Spleen (tissue), 11 donors: ENCODE results near the gene FASN. TPM values are rescaled to one million over a fixed set of nuclear protein-coding genes. Genes with fewer than 3 reads are reported as not detected.
A peak's percentile ranks its signal among the peaks of the same experiment; 100 is the strongest.

Source experiments
- DNase-seq: peaks from one replicate; pipeline ENCODE4 v3.0.0-alpha.2; 2020
- H3K27ac ChIP-seq, 8 donors: fragments of 200-600 bp; sonication (generic) in 7 of 8; 1 replicate in 4 of 8; 2 replicates in 4 of 8; pipeline versions ENCODE4 v1.5.0 to v1.8.0; 2016 to 2021; ENCODE audit warnings: inconsistent platforms in 4 of 8, mild to moderate bottlenecking in 4 of 8, moderate library complexity in 1 of 8
- H3K27me3 ChIP-seq, 7 donors: fragments of 200-600 bp; sonication (generic) in 6 of 7; replicated peaks in 1 of 7; 1 replicate in 4 of 7; 2 replicates in 3 of 7; pipeline versions ENCODE4 v1.5.0 to v1.8.0; 2016 to 2021; ENCODE audit warnings: inconsistent platforms in 3 of 7, mild to moderate bottlenecking in 1 of 7
- H3K36me3 ChIP-seq, 6 donors: fragments of 200-600 bp; sonication (generic) in 5 of 6; 1 replicate in 4 of 6; 2 replicates in 2 of 6; pipeline versions ENCODE4 v1.5.0 to v1.8.0; 2016 to 2021; ENCODE audit warnings: inconsistent platforms in 2 of 6
- H3K4me1 ChIP-seq, 6 donors: fragments of 200-600 bp; sonication (generic) in 5 of 6; 1 replicate in 3 of 6; 2 replicates in 3 of 6; pipeline versions ENCODE4 v1.5.0 to v1.8.0; 2016 to 2021; ENCODE audit warnings: inconsistent platforms in 3 of 6
- H3K4me3 ChIP-seq, 8 donors: fragments of 200-600 bp; sonication (generic) in 7 of 8; 1 replicate in 4 of 8; 2 replicates in 4 of 8; pipeline versions ENCODE4 v1.5.0 to v1.8.0; 2016 to 2021; ENCODE audit warnings: inconsistent platforms in 4 of 8, mild to moderate bottlenecking in 4 of 8, moderate library complexity in 2 of 8
- H3K9me3 ChIP-seq, 8 donors: fragments of 200-600 bp; sonication (generic) in 7 of 8; 1 replicate in 4 of 8; 2 replicates in 4 of 8; pipeline versions ENCODE4 v1.5.0 to v1.8.0; 2016 to 2021; ENCODE audit warnings: inconsistent platforms in 4 of 8
- CTCF ChIP-seq, 11 experiments: fragments of 200-600 bp in 7 of 11; fragments of 450-650 bp in 4 of 11; sonication (generic) in 4 of 11; IDR thresholded peaks in 8 of 11; conservative IDR thresholded peaks in 3 of 11; 1 replicate in 7 of 11; 2 replicates in 4 of 11; pipeline versions ENCODE4 v1.4.0 to v1.8.0; 2016 to 2021; ENCODE audit warnings: antibody characterized with exemption in 11 of 11, inconsistent platforms in 4 of 11, mild to moderate bottlenecking in 1 of 11
- POLR2A ChIP-seq, 3 donors: fragments of 450-650 bp; IDR thresholded peaks; one replicate each; pipeline ENCODE4 v1.5.1; 2017; ENCODE audit warnings: antibody characterized with exemption in 3 of 3, mild to moderate bottlenecking in 1 of 3
- POLR2AphosphoS5 ChIP-seq, 3 donors: sonication (generic); formaldehyde crosslinking; IDR thresholded peaks; one replicate each; pipeline ENCODE4 v1.5.1; 2017; ENCODE audit warnings: antibody characterized with exemption in 3 of 3
- WGBS, 5 donors: extraction: QIAGEN DNeasy Blood & Tissue Kit in 3 of 5; methylation state at CpG; one replicate each; pipeline versions ENCODE4 v1.1.5 to v1.1.7; 2013 to 2018; 5-methylcytosine and 5-hydroxymethylcytosine counted together
- intact Hi-C: fragments of 100-400 bp; cut with DNase I; formaldehyde crosslinking; loops from one replicate; pipeline ENCODE4 v1.15.0; 2023; ENCODE audit warnings: low total_unique reads
- polyA plus RNA-seq, 3 donors: library from polyadenylated mRNA; stranded (reverse); fragments of 200-250 nt; gene quantifications; one replicate each; pipeline ENCODE4 v1.2.1, GENCODE V29; 2013
- total RNA-seq, 7 donors: library from RNA; depleted of rRNA in 3 of 7; stranded (reverse); fragments of >200 nt in 3 of 7; fragmentation: NEBNext Ultra II Directional in 4 of 7; extraction: Animal tissue kit (Norgen Biotek cat#: 25700) in 4 of 7; gene quantifications; one replicate each; pipeline versions ENCODE4 v1.1.0 to v1.2.1, GENCODE V29; 2016 to 2021
- donor health status: healthy with polysubstance abuse.
- donor health status: DM: no; HTN: no; CAD: no; lungs with moderate emphysema.
- donor health status: DM: no; HTN: no; CAD: no.
- donor health status: Bipolar disorder and iron deficiency.
- donor health status: healthy.
- donor health status: DM: no; HTN: no; CAD: no.
- donor health status: DM: yes; HTN: yes; CAD: no.

Gene FASN
- total and polyA plus RNA-seq, 10 donors = 9.3 to 45.2 (median 21.3) TPM

- TF ChIP-seq POLR2AphosphoS5 (IDR thresholded peaks at IDR 0.05) = peak in 1 of 3 donors; percentile 24
- no peak for TF ChIP-seq POLR2A (IDR thresholded peaks at IDR 0.05)
- TF ChIP-seq CTCF (IDR thresholded peaks at IDR 0.05 in 8 of 11, conservative IDR thresholded peaks at IDR 0.05 in 3 of 11) = no peak
- H3K4me3 ChIP-seq = no peak overlapping the region
Observed at GRCh38 chr17:82088838-82089722, 9.0 kb downstream of the FASN start.

DNA sequence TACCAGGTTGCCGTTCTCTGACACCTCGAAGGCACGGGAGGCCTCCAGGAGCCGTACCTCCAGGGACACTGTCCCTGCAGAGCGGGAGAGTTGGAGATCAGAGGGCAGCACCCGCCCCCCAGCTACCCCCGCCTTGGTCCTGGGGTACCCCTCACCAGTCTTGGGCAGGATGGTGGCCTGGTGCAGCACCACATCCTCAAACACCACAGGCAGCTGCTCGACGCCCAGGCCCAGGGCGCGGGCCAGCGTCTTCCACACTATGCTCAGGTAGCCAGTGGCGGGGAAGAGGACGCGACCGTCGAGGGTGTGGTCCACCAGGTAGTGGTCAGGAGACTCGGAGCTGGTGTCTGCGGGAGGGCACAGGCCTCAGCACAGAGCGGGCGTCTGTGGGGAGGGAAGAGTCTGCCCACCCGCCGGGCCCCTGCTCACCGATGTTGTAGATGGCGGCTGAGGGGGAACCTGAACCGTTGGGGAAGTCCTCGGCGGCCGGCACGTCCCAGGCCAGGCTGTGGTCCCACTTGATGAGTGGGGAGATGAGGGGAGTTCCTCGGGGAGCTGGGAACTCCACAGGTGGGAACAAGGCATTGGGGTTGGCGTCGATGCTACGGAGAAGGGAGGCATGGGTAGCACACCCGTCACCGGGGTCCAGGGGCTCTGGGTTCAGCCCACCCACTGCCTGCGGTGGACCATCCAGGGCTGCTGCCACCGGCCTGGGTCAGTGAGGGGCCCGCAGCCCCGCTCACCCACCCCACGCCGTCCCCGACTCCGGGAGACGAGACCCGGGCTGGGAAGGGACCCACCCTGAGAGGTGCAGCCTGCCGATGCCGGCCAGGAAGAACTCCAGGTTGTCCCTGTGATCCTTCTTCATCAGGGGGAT lies 9.8 kb downstream of the FASN start:
- Histone ChIP-seq H3K36me3 (peaks cover 0 to 100% (median 99%) of the 10 kb centered on the region in 6 donors), H3K27me3 (no peaks in the 10 kb centered on the region), H3K4me1 (peaks cover 0 to 13% (median 4%) of the 10 kb centered on the region in 6 donors), H3K4me3 (no peak overlapping the region), H3K27ac (no peak overlapping the region), H3K9me3 (no peaks in the 10 kb centered on the region)
- TF ChIP-seq POLR2AphosphoS5 (IDR thresholded peaks at IDR 0.05) (no peak), POLR2A (IDR thresholded peaks at IDR 0.05) (no peak), CTCF (IDR thresholded peaks at IDR 0.05 in 8 of 11, conservative IDR thresholded peaks at IDR 0.05 in 3 of 11) (no peak)
- no peak for DNase-seq
- WGBS, 5 donors = 94 to 97% (median 96%) methylated on average over 27 to 48 of the region's 48 CpGs
- intact Hi-C loops = no loop called here

More at GRCh38 chr17:82088838-82089722, 9.0 kb downstream of the FASN start:
- H3K27ac ChIP-seq = no peak overlapping the region
- 94 to 97% (median 95%) methylated on average over 28 to 47 of the region's 47 CpGs for WGBS, 5 donors
- peaks cover 0 to 100% (median 99%) of the 10 kb centered on the region in 6 donors for H3K36me3 ChIP-seq
- DNase-seq = no peak
- peaks cover 0 to 13% (median 4%) of the 10 kb centered on the region in 6 donors for H3K4me1 ChIP-seq
- no peaks in the 10 kb centered on the region for H3K9me3 ChIP-seq
- intact Hi-C loops = no loop called here
- H3K27me3 ChIP-seq = no peaks in the 10 kb centered on the region

DNA sequence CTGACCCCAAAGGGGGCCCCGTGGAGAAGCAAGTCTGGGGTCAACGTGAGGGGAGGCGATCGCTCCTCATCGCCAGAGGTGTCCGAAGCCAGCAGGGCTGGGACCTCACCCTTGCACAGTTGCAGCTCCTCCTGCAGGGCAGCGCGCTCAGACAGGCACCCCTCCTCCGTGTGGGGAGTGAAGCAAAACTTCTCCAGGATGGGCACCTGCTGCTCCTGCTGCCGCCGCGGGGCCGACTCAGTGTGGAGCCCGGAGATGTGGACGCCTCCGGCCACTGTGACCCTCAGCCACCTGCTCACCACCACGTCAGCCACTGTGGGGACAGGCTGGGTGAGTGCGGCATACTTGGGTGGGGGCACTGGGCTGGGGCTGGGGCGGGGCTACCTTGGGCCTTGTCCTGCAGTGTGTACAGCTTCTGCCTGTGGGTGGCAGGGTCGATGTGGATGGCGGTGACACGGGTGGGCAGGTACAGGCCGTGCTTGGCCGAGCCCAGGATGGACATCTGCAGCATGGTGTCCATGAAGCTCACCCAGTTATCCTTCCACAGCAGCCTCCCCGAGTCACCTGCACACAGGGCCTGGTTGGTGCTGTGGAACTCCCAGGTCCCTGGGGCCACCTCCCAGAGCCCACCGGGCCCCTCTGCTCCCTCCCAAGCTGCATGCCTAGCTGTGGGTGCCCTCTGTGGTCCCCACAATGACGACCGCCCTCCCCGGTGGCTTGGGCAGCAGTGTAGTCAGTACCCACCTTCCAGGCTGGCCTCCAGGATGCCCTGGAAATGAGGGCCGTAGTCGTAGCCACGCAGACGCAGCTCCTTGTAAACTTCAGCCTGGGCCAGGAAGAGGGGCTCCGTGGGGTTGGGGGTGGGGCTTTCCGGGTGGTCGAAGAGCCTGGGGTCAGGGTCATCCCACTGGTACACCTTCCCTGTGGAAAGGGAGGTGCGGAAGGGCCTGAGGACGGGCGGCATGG lies 10.8 kb downstream of the FASN start:
- peaks cover 0 to 100% (median 99%) of the 10 kb centered on the region in 6 donors for H3K36me3 ChIP-seq
- H3K9me3 ChIP-seq = no peaks in the 10 kb centered on the region
- peaks cover 0 to 13% (median 4%) of the 10 kb centered on the region in 6 donors for H3K4me1 ChIP-seq
- no peak overlapping the region for H3K4me3 ChIP-seq
- H3K27ac ChIP-seq = no peak overlapping the region
- TF ChIP-seq POLR2AphosphoS5 (IDR thresholded peaks at IDR 0.05) = no peak
- TF ChIP-seq CTCF (IDR thresholded peaks at IDR 0.05 in 8 of 11, conservative IDR thresholded peaks at IDR 0.05 in 3 of 11) = no peak
- no peak for TF ChIP-seq POLR2A (IDR thresholded peaks at IDR 0.05)
- DNase-seq = no peak
- H3K27me3 ChIP-seq = no peaks in the 10 kb centered on the region
- intact Hi-C loops = no loop called here
- 88 to 97% (median 92%) methylated on average over 24 to 39 of the region's 39 CpGs for WGBS, 5 donors
